SU-DHL-6 (cell line): ENCODE results near the gene CDC42EP5.
A peak's percentile ranks its signal among the peaks of the same experiment; 100 is the strongest.

Experiments
- H2AFZ ChIP-seq: fragments of 200-600 bp; sonication (generic); 2 replicates; pipeline ENCODE4 v1.6.1; 2014; ENCODE audit warnings: low read depth, mild to moderate bottlenecking, moderate library complexity, mixed read lengths, antibody characterized with exemption, low read length; ENCODE audit not compliant: severe bottlenecking
- H3F3A ChIP-seq: fragments of 200-600 bp; shearing (Covaris generic); 2 replicates; pipeline ENCODE4 v1.6.0; 2016; ENCODE audit warnings: antibody characterized with exemption, mild to moderate bottlenecking; ENCODE audit not compliant: insufficient read depth
- H3K27ac ChIP-seq: fragments of 200-600 bp; sonication (generic); 2 replicates; pipeline ENCODE4 v1.5.1; 2016; ENCODE audit warnings: low read depth, mild to moderate bottlenecking, low read length, moderate library complexity, mixed read lengths
- H3K27me3 ChIP-seq: fragments of 200-600 bp; sonication (generic), shearing (Covaris generic); 2 replicates; pipeline ENCODE4 v1.6.0; 2014; ENCODE audit warnings: mild to moderate bottlenecking, low read length
- H3K36me3 ChIP-seq: fragments of 200-600 bp; sonication (generic); 2 replicates; pipeline ENCODE4 v1.6.1; 2014; ENCODE audit warnings: mild to moderate bottlenecking, low read length, mixed read lengths
- H3K4me2 ChIP-seq: fragments of 300-600, 200-600 bp; shearing (Covaris generic), sonication (generic); 2 replicates; pipeline ENCODE4 v1.6.0; 2014; ENCODE audit warnings: low read length, low read depth, mild to moderate bottlenecking; ENCODE audit not compliant: poor library complexity, severe bottlenecking
- H3K4me3 ChIP-seq: fragments of 200-600 bp; sonication (generic); 2 replicates; pipeline ENCODE4 v1.5.1; 2014; ENCODE audit warnings: antibody characterized with exemption, low read length, mild to moderate bottlenecking, mixed read lengths; ENCODE audit not compliant: insufficient read depth, poor library complexity, severe bottlenecking
- H3K79me2 ChIP-seq: fragments of 200-600 bp; sonication (generic); 2 replicates; pipeline ENCODE4 v1.6.1; 2014; ENCODE audit warnings: mild to moderate bottlenecking, low read length, moderate library complexity; ENCODE audit not compliant: insufficient read depth
- H3K9ac ChIP-seq: fragments of 200-600 bp; sonication (generic); 2 replicates; pipeline ENCODE4 v1.7.0; 2014; ENCODE audit warnings: mild to moderate bottlenecking, low read length
- H3K9me2 ChIP-seq: fragments of 200-600 bp; sonication (generic); replicated peaks from 2 replicates; pipeline ENCODE4 v1.6.1; 2014; ENCODE audit warnings: low read length; ENCODE audit not compliant: insufficient read depth
- H3K9me3 ChIP-seq: fragments of 200-600 bp; sonication (generic); 2 replicates; pipeline ENCODE4 v1.6.1; 2014; ENCODE audit warnings: low read length, mixed read lengths; ENCODE audit not compliant: insufficient read depth
- H4K20me1 ChIP-seq: fragments of 200-600 bp; sonication (generic); 2 replicates; pipeline ENCODE4 v1.6.1; 2014; ENCODE audit warnings: low read depth, mild to moderate bottlenecking, antibody characterized with exemption, low read length, moderate library complexity, mixed read lengths
- CTCF ChIP-seq: fragments of 200-600 bp; sonication (generic); IDR thresholded peaks from one replicate; pipeline ENCODE4 v1.5.1; 2017; ENCODE audit warnings: antibody characterized with exemption, mild to moderate bottlenecking, low read length, moderate library complexity; ENCODE audit not compliant: insufficient read depth, poor library complexity, severe bottlenecking
- EZH2phosphoT487 ChIP-seq: fragments of 200-600 bp; sonication (generic), shearing (Covaris generic); conservative IDR thresholded peaks from 2 replicates; pipeline ENCODE4 v1.6.1; 2018; ENCODE audit warnings: mild to moderate bottlenecking, antibody characterized with exemption, low read length, moderate library complexity, mixed read lengths

The CDC42EP5 gene

GRCh38 chr19:54465426-54466109, 7.5 kb downstream of the CDC42EP5 start:
- no peak overlapping the region for H3K27ac ChIP-seq
- no peaks in the 10 kb centered on the region for H3K9me2 ChIP-seq
- H2AFZ ChIP-seq, result no peak overlapping the region
- H3K9me3 ChIP-seq, result no peaks in the 10 kb centered on the region
- H3K4me2 ChIP-seq, result no peak overlapping the region
- no peak overlapping the region for H3K4me3 ChIP-seq
- no peaks in the 10 kb centered on the region for H3K27me3 ChIP-seq
- H4K20me1 ChIP-seq, result no peaks in the 10 kb centered on the region
- TF ChIP-seq CTCF (no peak), EZH2phosphoT487 (no peak)
- H3F3A ChIP-seq, result peaks cover 24% of the 10 kb centered on the region; the same call in 1 of the 2 replicates
- no peaks in the 10 kb centered on the region for H3K79me2 ChIP-seq
- no peak overlapping the region for H3K9ac ChIP-seq
- H3K36me3 ChIP-seq, result no peaks in the 10 kb centered on the region

- H3K9me3 ChIP-seq, result no peaks in the 10 kb centered on the region
- TF ChIP-seq CTCF (no peak), EZH2phosphoT487 (no peak)
- peak overlapping the region; percentile 90 for H2AFZ ChIP-seq
- H3K9me2 ChIP-seq, result no peaks in the 10 kb centered on the region
- no peaks in the 10 kb centered on the region; the same call in 1 of the 2 replicates for H4K20me1 ChIP-seq
- no peaks in the 10 kb centered on the region for H3K36me3 ChIP-seq
- H3K4me3 ChIP-seq, result peak overlapping the region; percentile 66
- peak overlapping the region; percentile 81 for H3K27ac ChIP-seq
- H3F3A ChIP-seq, result peaks cover 24% of the 10 kb centered on the region; the same call in 1 of the 2 replicates
- peak overlapping the region; percentile 47 for H3K9ac ChIP-seq
- H3K79me2 ChIP-seq, result no peaks in the 10 kb centered on the region
- H3K27me3 ChIP-seq, result no peaks in the 10 kb centered on the region
- peak overlapping the region; percentile 77 for H3K4me2 ChIP-seq
These were observed 8.3 kb downstream of the CDC42EP5 start for GRCh38 chr19:54464630-54465425.

DNA sequence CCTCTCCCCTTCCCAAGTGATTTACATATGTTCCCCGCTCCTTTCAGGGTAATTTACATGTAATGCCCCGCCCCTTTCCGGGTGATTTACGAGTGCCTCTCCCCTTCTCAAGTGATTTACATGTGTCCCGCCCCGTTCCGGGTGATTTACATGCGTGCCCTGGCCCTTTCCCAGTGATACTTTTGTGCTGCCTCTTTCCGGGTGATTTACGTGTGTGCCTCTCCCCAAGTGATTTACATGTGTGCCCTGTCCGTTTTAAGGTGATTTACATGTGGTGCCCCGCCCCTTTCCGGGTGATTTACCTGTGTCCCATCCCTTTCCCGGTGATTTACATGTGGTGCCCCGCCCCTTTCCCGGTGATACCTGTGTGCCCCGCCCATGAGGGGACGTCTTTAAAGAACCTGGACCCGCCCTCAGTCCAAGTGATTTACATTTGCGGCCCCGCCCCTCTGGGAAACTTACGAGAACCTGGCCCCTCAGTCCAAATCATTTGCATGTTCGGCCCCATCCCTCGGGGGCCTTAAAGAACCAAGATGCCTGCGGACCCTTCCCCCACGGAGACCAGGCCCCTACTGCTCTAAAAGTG, 9.0 kb downstream of the CDC42EP5 start:
- Histone ChIP-seq H3K9me3 (no peaks in the 10 kb centered on the region), H3F3A (peaks cover 24% of the 10 kb centered on the region; the same call in 1 of the 2 replicates), H3K79me2 (no peaks in the 10 kb centered on the region), H3K36me3 (no peaks in the 10 kb centered on the region), H3K4me2 (peak overlapping the region; percentile 77), H3K9me2 (no peaks in the 10 kb centered on the region), H3K9ac (peak overlapping the region; percentile 47), H3K27me3 (no peaks in the 10 kb centered on the region), H3K4me3 (peak overlapping the region; percentile 66), H3K27ac (peak overlapping the region; percentile 81), H2AFZ (peak overlapping the region; percentile 90), H4K20me1 (no peaks in the 10 kb centered on the region; the same call in 1 of the 2 replicates)
- TF ChIP-seq EZH2phosphoT487, result no peak
- TF ChIP-seq CTCF, result no peak
